Measurements from ENCODE around the gene FGF11.
A peak's percentile ranks its signal among the peaks of the same experiment; 100 is the strongest.

GRCh38 chr17:7393613-7394451 is 45.5 kb upstream of the FGF11 start:
- TF ChIP-seq, protein P1, sequence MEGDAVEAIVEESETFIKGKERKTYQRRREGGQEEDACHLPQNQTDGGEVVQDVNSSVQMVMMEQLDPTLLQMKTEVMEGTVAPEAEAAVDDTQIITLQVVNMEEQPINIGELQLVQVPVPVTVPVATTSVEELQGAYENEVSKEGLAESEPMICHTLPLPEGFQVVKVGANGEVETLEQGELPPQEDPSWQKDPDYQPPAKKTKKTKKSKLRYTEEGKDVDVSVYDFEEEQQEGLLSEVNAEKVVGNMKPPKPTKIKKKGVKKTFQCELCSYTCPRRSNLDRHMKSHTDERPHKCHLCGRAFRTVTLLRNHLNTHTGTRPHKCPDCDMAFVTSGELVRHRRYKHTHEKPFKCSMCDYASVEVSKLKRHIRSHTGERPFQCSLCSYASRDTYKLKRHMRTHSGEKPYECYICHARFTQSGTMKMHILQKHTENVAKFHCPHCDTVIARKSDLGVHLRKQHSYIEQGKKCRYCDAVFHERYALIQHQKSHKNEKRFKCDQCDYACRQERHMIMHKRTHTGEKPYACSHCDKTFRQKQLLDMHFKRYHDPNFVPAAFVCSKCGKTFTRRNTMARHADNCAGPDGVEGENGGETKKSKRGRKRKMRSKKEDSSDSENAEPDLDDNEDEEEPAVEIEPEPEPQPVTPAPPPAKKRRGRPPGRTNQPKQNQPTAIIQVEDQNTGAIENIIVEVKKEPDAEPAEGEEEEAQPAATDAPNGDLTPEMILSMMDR (conservative IDR thresholded peaks at IDR 0.05; ENCODE audit: low read depth, low read length): no peak
- TF ChIP-seq CEBPB (IDR thresholded peaks at IDR 0.05; ENCODE audit: low read depth, low read length) (no peak), USF2 (IDR thresholded peaks at IDR 0.05; ENCODE audit: low read depth, low read length) (no peak), MXI1 (IDR thresholded peaks at IDR 0.05; ENCODE audit: borderline replicate concordance, low read depth, low read length) (peak; percentile 17; the same call in 1 of the 2 replicates), POLR2A (IDR thresholded peaks at IDR 0.05; ENCODE audit: low read depth, low read length) (no peak), RCOR1 (IDR thresholded peaks at IDR 0.05; ENCODE audit: insufficient replicate concordance, low read length) (no peak), RAD21 (IDR thresholded peaks at IDR 0.05; ENCODE audit: low read length) (peak; percentile 16; the same call in 1 of the 2 replicates), FOS (IDR thresholded peaks at IDR 0.05; ENCODE audit: low read depth, low read length) (no peak)
